HL-60/S4 treated with retinoic acid at 250 ng/mL for 4 days and 3 days (cell line): ENCODE results near the gene VPS13A.
"Not testable (repeated sequence)": the region's sequence is repeated elsewhere in the genome, so short reads cannot be mapped to it uniquely, and the experiment has no call there.

Source experiments
- in situ Hi-C: fragments of 300-500 bp; cut with MboI; formaldehyde crosslinking; loops from 2 replicates; pipeline ENCODE4 v1.7.0; 2022; ENCODE audit warnings: low sequenced_read_pairs

VPS13A gene

DNA sequence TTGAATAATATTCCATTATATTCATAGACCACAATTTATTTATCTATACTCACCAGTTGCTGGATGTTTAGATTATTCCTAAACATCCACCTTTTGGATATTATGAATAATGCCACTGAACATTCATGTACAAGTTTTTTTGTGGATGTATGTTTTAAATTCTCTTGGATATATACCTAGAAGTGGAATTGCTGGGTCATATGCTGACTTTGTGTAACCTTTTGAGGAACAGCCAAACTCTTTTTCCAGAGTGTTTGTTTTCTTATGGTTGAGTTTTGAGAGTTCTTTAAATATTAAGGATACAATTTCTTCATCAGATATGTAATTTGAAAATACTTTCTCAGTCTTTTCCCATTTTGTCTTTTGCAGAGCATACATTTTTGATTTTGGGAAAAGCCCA is 2.7 kb downstream of the VPS13A start:
- in situ Hi-C loops = no loop called here

DNA sequence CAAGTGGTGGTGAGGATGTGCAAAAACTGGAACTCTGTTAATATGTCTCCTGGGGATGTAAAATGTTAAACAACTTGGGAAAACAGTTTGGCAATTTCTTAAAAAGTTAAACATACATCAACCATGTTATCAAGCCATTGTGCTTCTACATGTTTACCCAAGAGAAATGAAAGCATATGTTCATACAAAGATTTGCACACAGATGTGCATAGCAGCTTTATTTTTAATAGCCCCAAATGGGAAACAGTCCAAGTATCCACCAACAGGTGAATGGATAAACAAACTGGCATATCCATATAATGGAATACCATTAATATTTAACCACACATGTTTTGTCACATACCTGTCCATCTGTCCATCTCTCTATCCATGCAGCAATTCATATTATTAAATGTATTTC is 6.2 kb downstream of the VPS13A start:
- in situ Hi-C loops = no loop called here

DNA sequence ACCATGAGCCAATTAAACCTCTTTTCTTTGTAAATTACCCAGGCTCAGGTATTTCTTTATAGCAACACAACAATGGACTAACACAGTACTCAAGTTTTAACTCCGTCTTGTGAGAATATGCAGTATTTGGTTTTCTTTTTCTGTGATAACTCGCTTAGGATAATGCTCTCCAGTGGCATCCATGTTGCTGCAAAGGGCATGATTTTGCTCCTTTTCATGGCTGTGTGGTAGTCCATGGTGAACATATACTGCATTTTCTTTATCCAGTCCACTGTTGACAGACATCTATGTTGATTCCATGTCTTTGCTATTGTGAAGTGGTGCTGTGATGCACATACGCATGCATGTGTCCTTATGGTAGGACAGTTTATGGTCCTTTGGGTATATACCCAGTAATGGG is 10.9 kb downstream of the VPS13A start:
- in situ Hi-C loops = no loop called here

DNA sequence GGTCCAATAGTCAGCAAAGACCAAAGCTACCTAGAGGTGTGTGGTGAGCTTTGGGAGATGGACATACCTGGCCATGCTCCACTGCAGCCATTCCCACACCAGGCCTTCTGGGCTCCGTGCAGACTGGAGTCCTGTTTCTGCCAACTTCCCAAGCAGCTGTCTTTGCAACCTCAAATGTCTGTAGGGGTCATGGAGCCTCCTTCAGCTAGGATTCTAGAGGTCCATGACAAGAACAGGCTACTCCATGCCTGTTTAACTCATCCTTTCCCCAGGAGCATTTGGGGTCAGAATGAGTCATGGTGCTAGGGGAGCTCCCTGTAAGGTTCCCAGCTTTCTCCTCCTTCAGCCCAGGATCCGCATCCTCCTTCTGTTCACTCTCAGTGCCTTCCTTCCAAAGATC is 17.1 kb downstream of the VPS13A start:
- in situ Hi-C loops = no loop called here

DNA sequence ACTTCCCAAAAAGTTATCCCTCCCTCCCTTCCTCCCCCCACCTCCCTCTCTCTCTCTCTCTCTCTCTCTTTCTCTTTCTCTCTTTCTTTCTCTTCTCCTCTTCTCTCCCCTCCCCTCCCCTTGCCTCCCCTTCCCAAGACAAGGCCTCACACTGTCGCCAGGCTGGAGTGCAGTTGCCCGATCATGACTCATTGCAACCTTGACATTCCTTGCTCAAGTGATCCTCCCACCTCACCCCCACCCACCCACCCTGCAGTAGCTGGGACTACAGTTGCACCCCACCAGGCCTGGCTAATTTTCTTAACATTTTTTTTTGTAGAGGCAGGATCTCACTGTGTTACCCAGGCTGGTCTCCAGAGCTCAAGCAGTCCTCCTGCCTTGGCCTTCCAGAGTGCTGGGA is 32.8 kb downstream of the VPS13A start:
- in situ Hi-C loops = no loop called here

DNA sequence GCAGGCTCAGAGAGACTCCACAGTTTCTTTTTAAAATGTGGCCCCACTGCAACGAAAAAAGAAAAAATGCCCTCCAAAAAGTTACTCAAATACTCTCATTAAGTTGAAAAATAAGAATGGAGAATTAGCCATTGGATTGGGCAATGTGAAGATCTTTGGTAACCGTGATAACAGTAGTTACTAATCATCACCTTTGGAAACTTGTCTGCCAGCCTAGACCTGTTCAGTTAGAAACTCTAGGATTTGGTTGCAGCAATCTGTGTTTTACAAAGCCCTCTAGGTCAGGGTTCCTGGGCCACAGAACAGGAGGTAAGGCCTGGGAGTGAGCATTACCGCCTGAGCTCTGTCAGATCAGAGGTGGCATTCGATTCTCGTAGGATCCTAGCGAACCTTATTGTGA is 34.2 kb downstream of the VPS13A start:
- in situ Hi-C loops = no loop called here

DNA sequence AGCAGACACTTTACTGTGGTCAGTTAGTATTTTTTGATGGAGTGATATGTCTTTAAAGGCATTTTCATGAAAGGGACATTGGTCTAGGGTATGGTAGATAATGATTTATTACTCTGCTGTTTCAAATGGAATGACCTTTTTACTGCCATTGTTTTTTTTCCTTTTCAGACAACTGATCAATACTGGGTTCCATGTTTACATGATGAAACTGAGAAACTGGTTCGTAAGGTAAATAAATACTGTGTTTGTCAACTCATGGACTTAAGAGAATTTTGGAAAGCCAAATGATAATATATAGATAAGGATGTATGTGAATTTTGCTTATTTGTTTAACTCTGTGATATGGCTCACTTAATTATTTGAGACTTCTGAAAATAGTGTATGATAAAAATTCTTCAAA is 35.5 kb downstream of the VPS13A start:
- in situ Hi-C loops = no loop called here

DNA sequence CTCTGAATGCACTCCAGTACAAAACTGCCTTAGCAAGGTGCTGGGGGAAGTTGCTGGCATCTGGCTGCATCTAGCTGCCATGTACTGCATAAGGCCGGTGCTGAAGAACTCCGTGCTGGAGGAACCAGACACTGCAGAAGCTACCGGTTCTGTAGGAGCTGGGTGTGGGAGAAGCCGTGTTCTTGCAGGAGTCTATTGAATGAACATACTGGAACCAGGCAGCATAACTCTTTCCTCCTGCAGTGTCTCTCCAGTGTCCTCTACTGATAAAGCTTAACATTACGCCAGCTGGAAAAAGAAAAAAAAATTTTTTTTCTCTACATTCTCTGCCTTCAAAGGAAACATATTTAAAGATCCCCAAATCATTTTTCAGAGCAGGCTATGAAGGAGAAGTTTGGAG is 38.5 kb downstream of the VPS13A start:
- in situ Hi-C loops = no loop called here

DNA sequence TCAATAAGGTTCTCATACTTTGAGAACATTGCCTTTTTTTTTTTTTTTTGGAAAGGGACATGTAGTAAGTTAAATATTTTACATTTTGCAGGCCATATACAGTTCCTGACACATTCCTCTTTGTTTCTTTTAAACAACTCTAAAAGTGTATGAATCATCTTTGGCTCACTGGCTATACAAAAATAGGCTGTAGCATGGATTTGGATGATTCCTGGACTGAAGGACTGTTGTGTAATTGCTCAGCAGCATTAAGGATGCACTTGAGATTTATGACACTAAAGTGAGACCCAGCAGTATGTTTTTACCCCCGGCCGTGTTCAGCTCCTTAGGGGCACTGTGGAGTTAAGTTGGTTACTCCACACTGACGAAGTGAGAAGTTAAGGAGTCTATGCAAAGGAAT is 41.3 kb downstream of the VPS13A start:
- in situ Hi-C loops = no loop called here

DNA sequence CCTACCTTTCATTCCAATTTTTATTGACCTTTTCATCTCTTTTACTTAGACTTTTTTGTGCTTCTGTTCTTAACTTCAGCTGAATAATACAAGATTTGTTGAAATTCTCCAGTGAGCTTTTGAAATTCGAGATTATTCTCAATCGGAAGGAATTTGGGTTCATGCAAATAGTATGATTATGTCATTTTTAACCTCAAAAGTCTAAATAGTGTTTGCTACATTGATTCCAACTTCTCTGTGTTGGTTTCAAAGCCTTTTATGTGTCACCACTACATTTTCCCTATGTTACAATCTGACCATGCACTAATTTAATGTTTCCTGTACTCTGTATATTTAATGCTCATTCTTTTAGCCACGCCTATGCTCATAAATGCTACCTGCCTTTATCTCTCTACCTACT is 44.1 kb downstream of the VPS13A start:
- in situ Hi-C loops = no loop called here

DNA sequence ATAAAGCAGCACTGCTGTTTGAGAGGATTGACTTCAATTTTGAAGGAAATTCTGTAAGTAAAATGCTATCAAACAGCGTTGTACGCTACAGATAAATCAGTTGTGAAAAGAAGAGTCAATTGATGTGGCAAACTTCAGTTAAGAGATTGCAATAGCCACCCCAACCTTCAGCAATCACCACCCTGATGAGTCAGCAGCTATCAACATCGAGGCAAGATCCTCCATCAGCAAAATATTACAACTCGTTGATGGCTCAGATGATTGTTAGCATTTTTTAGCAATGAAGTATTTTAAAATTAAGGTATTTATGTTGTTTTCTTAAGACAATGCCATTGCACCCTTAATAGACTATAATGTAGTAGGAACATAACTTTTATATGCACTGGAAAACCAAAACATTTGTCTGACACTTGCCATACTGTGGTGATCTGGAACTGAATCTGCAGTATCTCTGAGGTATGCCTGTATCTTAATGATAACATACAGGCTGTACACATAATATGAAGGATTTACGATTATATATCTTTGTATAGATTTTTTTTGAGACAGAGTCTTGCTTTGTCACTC is 47.5 kb downstream of the VPS13A start:
- in situ Hi-C loops = no loop called here

DNA sequence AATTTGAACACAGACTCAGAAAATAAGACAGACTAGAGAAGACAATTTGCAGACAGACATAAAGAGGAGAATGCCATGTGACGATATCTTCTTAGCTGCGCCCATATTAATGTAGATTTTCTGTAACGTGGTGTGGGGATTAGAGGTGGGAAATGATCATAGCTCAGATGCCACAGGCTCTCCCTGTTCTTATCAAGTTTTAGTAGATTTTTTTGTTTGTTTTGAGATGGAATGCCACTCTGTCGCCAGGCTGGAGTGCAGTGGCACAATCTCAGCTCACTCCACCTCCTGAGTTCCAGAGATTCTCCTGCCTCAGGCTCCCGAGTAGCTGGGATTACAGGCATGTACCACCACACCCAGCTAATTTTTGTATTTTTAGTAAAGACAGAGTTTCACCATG is 59.4 kb downstream of the VPS13A start:
- in situ Hi-C loops = no loop called here

DNA sequence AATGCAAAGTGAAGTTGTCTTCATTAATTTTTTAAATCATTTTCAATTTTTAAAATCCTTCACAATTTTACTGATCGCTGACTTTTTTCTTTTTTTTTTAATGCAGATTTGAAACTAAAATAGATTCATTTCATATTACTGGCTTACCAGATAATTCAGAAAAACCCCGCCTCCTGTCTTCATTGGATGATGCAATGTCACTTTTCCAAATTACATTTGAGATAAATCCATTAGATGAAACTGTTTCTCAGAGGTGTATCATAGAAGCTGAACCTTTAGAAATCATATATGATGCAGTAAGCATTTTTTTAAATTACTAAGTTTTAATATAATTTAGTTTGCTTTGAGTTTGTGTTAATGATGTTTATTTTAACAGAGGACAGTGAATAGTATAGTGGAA is 60.6 kb downstream of the VPS13A start:
- in situ Hi-C loops = no loop called here

DNA sequence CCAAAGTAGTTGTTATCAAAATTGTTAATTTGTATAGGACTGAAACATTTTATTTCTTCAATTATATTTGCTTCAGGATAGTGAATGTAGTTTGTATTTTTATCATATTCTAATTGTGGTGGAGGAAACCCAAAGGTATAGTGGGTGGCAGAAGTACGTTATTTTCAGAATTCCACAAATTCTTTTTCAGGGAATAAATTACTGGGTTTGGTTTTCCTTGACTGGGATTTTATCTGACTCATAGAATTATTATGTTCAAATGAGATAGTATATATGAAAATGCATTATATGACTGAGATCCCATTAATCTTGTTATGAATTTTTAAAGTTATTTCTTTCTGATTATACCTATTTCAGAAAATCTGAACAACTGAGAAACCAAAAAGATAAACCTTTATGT is 73.7 kb downstream of the VPS13A start:
- in situ Hi-C loops = no loop called here

DNA sequence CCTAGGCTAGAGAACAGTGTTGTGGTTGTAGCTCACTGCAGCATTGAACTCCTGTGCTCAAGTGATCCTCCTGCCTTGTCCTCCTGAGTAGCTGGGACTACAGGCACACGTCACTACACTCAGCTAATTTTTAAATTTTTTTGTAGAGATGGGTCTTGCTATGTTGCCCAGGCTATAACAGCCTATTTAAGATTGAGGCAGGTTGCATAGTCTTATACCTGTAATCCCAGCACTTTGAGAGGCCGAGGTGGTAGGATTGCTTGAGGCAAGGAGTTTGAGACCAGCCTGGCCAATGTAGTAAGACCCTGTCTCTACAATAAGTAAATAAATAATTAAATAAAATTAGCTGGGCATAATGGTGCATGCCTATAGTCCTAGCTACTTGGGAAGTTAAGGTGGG is 79.9 kb downstream of the VPS13A start:
- in situ Hi-C loops = no loop called here

DNA sequence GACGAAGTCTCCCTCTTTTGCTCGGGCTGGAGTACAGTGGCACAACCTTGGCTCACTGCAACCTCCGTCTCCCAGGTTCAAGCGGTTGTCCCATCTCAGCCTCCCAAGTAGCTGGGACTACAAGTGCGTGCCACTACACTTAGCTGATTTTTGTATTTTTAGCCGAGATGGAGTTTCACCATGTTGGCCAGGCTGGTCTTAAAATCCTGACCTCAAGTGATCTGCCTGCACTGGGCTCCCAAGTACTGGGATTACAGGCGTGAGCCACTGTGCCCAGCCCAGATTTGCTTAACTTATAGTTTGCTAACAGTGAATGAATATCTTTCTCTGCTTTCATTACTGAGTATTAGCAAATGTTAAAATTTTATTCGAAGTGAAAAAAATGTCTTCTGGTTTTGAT is 84.3 kb downstream of the VPS13A start:
- in situ Hi-C loops = no loop called here

DNA sequence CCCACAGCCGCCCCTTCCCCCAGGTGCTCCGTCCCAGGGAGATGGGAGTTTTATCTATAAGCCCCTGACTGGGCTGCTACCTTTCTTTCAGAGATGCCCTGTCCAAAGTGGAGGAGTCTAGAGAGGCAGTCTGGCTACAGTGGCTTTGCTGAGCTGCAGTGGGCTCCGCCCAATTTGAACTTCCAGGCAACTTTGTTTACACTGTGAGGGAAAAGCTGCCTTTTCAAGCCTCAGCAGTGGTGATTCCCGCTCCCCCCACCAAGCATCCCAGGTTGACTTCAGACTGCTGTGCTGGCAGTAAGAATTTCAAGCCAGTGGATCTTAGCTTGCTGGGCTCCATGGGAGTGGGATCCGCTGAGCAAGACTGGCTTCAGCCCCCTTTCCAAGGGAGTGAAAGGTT is 90.4 kb downstream of the VPS13A start:
- in situ Hi-C loops = not testable (repeated sequence)

DNA sequence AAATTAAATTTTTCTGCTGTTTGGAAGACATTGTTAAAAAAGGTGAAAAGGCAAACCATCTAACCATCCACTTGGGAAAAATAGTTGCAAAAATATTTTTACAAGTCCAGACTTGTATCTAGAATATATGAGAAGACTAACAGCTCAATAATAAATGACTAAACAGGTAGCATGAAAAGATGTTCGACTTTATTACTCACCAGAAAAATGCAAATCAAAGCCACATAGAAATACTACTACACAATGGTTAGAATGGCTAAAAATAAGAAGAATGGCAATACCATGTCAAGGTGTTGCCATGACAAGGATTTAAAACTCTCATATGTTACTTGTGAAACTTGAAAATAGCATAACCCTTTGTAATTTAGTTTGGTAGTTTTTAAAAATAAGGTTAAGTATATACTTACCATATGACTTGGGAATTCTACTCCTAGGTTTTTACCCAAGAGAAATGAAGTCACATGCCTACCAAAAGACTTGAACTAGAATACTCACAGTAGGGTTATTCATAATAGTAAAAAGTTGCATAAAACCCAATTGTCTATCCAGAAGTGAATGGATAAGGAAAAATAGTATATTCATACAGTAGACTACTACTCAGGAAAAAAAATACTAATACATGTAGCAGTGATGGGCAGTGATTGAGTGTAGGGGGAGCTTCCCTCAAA is 93.8 kb downstream of the VPS13A start:
- in situ Hi-C loops = no loop called here

DNA sequence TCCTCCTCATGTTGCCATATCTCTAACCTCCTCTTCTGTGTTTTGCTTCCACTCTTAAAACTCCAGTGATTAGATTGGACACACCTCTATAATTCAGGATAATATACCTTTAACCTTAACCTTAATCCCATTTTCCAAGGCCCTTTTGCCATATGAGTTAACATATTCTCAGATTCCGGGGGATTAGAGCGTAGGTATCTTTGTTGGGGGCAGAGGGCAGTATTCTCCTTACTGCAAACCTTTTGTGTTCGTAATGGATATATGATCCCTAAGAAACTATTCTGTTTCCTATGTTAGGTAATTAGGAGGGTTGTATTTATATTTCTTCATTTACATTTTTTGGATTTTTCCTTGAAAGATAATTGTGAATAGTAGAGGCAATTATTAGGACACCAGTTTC is 99.5 kb downstream of the VPS13A start:
- in situ Hi-C loops = no loop called here

DNA sequence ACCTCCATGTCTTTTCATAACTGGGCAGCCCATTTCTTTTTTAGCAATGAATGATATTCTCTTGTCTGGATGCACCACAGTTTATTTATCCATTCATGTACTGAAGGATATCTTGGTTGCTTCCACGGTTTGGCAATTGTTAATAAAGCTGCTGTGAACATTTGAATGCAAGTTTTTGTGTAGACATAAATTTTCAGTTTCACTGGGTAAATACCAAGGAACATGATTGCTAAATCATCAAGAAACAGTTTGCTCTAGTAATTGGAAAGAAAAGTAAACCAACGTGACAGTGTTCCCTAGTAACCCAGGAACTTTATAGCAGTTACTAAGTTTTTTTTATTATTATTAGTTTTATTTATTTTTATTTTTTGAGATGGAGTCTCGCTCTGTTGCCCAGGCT is 100.4 kb downstream of the VPS13A start:
- in situ Hi-C loops = no loop called here

DNA sequence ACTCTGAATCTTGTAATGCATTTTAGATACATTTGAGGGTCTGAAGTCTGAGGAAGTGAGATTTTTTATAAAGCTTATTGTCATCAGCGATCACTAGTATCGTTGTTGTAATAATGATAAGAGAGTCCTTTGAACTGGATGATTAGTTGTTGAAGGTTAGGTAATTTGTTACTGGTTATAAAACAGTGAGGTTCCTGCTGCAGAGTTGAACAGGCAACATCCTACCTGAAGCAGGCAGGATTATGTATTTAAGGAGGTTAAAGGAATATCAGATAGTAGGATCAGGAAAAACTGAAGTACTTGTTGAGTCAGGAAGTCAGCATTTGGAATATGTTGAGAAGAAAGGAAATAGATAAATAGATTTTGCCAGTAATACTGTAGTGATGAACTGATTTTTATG is 106.7 kb downstream of the VPS13A start:
- in situ Hi-C loops = no loop called here

DNA sequence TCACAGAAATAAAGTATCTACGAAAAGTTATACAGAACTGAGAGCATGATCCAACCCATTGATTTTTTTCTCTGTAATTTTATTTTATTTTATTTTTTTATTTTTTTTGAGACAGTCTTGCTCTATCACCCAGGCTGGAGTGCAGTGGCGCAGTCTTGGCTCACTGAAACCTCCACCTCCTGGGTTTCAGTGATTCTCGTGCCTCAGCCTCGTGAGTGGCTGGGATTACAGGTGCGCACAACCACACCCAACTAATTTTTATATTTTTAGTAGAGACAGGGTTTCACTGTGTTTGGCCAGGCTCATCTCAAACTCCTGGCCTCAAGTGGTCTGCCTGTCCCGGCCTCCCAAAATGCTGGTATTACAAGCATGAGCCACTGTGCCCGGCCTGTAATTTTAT is 107.3 kb downstream of the VPS13A start:
- in situ Hi-C loops = no loop called here

DNA sequence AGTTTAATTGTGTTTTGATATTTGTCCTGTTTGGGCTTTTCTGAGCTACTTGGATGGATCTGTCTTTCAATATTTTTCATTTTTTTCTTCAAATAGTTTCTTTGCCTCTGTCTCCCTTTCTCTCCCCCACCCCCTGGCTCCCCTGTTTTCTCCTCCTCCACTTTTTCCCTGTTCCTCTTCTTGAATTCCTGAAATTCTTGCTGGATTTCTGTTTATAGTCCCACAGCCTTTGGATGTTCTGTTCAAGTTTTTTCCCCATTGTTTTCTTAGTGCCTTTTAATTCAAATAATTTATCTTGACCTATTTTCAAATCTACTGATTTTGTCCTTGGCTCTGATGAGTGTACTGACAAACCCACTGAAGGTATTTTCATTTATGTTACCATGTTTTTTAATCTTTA is 113.0 kb downstream of the VPS13A start:
- in situ Hi-C loops = no loop called here
